Stimulated activated CD4-positive, alpha-beta T cell treated with anti-CD3 and anti-CD28 coated beads, Interleukin-12 subunit alpha, Interleukin-12 subunit beta, amount 100 ng/mL, for 48 hours (primary cell): Measurements from ENCODE around the gene TMPRSS3.

Experiments
- DNase-seq, 3 donors: peaks; one replicate each; pipeline ENCODE4 v3.0.0-alpha.2; 2020; ENCODE audit warnings: low read depth in 2 of 3, low spot score in 1 of 3

Gene TMPRSS3

GRCh38 chr21:42390193-42390592, 5.7 kb downstream of the TMPRSS3 start:
- DNase-seq, result no peak

GRCh38 chr21:42389449-42389835, 6.4 kb downstream of the TMPRSS3 start:
- no peak for DNase-seq

- DNase-seq, result no peak
Observed at GRCh38 chr21:42388740-42389448, 7.0 kb downstream of the TMPRSS3 start.

GRCh38 chr21:42387843-42388340, 8.0 kb downstream of the TMPRSS3 start:
- DNase-seq, result no peak

GRCh38 chr21:42387164-42387563, 8.7 kb downstream of the TMPRSS3 start:
- DNase-seq, result no peak

DNA sequence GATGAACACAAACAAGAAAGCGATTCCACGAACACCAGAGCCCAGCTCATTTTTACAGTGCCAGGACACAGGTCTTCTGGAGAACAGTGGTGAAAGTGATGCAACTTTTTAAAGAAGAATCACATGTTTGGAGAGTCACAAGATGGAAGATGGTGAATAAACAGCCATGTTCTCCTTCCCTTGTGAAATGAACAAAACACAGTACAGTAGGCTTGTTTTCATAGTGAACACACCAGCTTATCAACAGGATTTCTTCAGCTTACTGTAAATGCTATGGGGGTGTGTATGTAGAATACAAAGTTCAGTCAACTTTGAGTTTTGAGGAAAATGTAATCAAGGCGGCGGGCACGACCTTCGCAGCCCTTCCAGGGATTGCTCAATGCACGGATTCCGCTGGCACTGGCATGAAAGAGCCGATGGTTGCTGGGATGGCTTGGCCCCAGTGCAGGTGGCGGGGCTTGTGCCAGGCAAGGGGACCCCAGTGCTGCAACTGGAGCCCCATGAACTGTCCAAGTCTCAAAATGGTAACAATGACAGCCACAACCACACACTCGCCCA, 9.7 kb downstream of the TMPRSS3 start:
- no peak for DNase-seq

DNA sequence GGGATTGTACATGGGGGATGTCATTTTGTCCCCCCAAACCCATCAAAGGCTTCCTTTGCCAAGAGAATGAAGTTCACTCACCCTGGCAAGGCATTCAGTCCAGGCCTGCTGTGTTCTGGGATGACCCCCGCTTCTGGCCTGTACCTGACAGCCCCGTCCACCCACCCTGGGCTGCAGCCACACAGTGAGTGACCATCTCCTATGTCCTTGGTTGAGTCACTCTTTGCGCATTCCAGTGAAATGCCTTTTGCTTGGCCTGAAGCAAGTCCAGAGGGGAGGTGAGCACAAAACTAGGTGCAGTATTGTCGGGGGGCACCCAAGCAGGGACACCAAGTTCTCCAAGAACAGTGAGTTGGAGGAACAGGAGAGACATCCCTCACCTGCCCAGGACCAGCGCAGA, 10.2 kb downstream of the TMPRSS3 start:
- DNase-seq, result no peak

DNA sequence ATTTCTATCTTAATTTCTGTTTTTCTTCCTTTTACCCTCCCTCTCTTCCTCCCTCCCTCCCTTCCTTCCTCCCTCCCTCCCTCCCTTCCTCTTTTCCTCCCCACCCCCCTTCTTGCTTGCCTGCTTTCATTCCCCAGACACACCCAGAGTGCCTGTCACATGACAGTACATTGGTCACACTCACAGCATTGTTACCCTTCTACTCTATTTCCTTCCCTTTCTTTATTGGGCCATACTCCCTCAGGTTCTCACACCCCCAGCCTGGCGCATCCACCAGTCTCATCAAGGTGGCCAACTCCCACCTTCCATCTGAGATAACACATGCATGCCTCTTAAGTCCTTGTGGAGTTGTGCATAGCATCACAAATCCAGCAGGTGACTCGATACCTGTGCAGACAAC, 10.9 kb downstream of the TMPRSS3 start:
- no peak for DNase-seq

- no peak for DNase-seq
Observed at GRCh38 chr21:42384156-42384945, 11.5 kb downstream of the TMPRSS3 start.

DNA sequence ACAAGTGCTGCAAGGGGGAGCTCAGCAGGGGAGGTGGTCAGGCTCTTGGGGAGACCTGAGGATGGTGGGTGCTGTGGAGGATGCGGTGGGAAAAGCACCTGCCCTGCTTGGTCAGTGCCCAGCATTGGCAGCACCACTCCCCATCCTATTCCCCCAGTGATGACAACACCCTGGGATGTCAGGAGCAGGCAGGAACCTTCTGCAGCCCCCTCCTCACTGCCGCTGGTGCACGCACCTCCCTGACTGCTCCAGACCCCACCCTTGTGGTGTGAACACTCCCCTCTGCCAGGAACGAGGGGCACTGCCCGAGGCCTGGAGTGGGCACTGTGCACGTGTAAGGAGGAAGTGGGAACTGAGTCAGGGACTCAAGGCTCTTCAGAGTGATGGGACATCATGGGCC, 12.5 kb downstream of the TMPRSS3 start:
- no peak for DNase-seq

DNA sequence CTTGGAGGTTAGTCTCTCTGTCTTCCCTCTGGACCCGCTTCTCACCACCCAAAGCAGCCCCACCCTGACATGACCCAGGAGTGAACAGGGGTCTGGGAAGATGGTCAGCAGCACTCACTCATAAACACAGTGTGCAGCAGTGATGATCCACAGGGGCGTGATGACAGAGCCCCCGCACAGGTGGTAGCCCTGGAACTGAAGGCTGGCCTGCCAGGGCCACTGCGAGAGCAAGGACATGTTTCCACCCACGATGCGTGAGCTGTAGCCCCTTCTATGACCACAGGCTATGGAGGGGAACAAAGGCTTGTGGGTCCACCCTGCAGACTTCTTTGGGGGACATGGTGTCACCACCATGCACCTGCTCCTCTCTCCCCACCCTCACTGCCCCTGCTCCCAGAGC, 12.9 kb downstream of the TMPRSS3 start:
- no peak for DNase-seq

- no peak for DNase-seq
Observed at GRCh38 chr21:42381347-42381984, 14.4 kb downstream of the TMPRSS3 start.

GRCh38 chr21:42379426-42380215, 16.2 kb downstream of the TMPRSS3 start:
- no peak for DNase-seq

DNA sequence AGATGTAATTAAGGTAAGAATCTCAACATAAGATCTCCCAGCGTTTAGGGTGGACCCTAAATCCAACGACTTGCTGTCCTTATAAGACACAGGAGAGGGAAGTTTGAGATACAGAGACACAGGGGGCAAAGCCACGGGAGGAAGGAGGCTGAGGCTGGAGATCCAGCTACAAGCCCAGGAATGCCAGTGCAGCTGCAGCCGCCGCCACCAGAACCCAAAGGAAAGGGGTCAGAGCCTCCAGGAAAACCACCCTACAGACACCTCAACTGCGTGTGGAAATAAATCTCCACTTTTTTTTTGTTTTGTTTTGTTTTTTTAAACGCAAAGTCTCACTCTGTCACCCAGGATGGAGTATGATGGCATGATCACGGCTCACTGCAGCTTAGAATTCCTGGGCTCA, 17.4 kb downstream of the TMPRSS3 start:
- no peak for DNase-seq

GRCh38 chr21:42377951-42378340, 17.9 kb downstream of the TMPRSS3 start:
- DNase-seq, result no peak

GRCh38 chr21:42377211-42377950, 18.5 kb downstream of the TMPRSS3 start:
- DNase-seq, result no peak

- no peak for DNase-seq
Observed at GRCh38 chr21:42376338-42376982, 19.4 kb downstream of the TMPRSS3 start.

GRCh38 chr21:42375966-42376337, 19.9 kb downstream of the TMPRSS3 start:
- DNase-seq, result no peak

GRCh38 chr21:42375506-42375905, 20.3 kb downstream of the TMPRSS3 start:
- no peak for DNase-seq
